Fibroblast of villous mesenchyme (primary cell): ENCODE results near the gene GRM4. TPM values are rescaled to one million over a fixed set of nuclear protein-coding genes. Genes with fewer than 3 reads are reported as not detected.

Source experiments
- DNase-seq: peaks from one replicate; pipeline ENCODE4 v3.0.0-alpha.2; 2010; ENCODE audit warnings: low read depth
- H3K4me3 ChIP-seq: 2 replicates; pipeline ENCODE4 v1.5.1; 2011; ENCODE audit warnings: low read depth, mild to moderate bottlenecking, low read length
- small RNA-seq: library from RNA; depleted of rRNA; stranded (forward); fragments of <200 nt; gene quantifications from one replicate; pipeline ENCODE3, GENCODE V24; 2012
- total RNA-seq: library from RNA; depleted of rRNA; stranded (reverse); fragments of >200 nt; gene quantifications from 2 replicates; pipeline ENCODE4 v1.2.3, GENCODE V29; 2012
- TF ChIP-seq, protein P1 (sequence below): IDR thresholded peaks from 2 replicates; pipeline ENCODE4 v1.5.1; 2012; ENCODE audit warnings: low read depth, mild to moderate bottlenecking, low read length; ENCODE audit not compliant: insufficient read depth

Gene GRM4
- total RNA-seq, 1 donor: under 0.01 TPM

DNA sequence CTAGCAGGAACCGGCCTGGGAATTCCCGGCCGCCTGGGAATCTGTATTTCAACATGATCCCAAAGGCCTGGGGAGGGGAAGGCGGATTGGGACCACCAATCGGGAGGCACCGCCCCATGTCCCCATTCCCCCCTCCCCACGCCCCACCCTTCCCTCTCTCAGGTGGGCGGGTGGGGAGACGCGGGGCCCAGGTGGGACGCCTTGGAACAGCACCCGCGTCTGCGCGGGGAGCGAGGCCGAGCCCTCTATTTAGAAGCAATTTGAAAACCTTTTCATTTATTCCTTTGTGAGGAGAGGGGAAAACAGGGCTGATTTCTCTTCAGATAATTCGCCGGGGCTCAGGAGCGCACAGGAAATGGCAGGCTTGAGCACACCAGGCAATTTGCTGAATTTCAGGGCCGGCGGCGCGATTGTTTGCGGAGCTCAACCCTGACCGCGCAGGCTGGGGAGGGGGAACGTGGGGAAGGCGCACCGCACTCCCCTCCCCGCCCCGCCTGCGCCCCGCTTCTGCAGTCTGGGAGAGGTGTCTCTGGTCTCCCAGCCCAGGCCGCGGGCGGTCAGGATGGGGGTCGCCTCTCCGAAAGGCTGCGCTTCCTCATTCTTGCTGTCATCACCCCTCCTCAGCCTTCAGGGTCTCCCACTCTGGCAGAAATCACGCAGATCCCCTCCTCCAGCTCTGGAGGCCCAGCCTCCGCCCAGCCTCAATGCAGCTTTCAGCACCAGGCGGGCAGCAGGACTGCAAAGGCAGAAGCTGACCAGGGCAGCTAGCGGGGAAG is 170.0 kb downstream of the GRM4 start:
- TF ChIP-seq, protein P1, sequence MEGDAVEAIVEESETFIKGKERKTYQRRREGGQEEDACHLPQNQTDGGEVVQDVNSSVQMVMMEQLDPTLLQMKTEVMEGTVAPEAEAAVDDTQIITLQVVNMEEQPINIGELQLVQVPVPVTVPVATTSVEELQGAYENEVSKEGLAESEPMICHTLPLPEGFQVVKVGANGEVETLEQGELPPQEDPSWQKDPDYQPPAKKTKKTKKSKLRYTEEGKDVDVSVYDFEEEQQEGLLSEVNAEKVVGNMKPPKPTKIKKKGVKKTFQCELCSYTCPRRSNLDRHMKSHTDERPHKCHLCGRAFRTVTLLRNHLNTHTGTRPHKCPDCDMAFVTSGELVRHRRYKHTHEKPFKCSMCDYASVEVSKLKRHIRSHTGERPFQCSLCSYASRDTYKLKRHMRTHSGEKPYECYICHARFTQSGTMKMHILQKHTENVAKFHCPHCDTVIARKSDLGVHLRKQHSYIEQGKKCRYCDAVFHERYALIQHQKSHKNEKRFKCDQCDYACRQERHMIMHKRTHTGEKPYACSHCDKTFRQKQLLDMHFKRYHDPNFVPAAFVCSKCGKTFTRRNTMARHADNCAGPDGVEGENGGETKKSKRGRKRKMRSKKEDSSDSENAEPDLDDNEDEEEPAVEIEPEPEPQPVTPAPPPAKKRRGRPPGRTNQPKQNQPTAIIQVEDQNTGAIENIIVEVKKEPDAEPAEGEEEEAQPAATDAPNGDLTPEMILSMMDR: no peak
- DNase-seq: no peak

DNA sequence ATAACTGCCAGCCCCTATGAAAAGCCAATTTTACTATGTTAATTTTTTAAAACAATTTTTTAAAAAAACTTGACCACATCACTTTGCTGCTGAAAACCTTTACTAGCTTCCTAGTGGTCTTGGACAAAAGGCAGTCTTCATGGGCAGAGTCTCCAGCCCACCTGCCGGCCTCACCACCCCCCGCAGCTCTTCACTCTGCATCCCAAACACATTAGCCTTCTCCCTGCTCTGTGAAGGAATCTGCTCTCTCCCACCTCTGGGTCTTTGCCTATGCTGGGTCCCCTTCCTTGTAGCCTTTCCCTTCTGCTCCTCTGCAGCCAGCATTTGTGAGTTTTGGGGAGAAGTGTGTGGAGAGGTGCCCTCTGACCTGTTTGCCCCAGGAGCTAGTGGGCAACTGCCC is 171.4 kb downstream of the GRM4 start:
- TF ChIP-seq, protein P1: no peak
- no peak for DNase-seq
- no peak overlapping the region for H3K4me3 ChIP-seq

More for the DNA sequence above, 170.0 kb downstream of the GRM4 start:
- H3K4me3 ChIP-seq: no peak overlapping the region

DNA sequence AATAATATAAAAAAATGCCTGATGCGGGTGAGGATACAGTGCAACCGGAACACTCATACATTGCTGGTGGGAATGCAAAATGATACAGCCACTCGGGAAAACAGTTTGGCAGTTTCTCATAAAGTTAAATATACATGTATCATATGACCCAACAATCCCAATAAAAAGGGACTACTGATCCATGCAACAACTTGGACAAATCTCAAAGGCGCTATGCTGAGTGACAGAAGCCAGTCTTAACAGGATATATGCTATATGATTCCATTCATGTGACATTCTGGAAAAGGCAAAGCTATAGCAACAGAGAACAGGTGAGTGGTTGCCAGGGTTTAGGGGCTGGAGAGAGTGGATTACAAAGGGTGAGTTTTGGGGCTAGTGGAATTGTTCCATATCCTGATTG is 171.9 kb downstream of the GRM4 start:
- no peak for DNase-seq
- no peak overlapping the region for H3K4me3 ChIP-seq
- TF ChIP-seq, protein P1: no peak

DNA sequence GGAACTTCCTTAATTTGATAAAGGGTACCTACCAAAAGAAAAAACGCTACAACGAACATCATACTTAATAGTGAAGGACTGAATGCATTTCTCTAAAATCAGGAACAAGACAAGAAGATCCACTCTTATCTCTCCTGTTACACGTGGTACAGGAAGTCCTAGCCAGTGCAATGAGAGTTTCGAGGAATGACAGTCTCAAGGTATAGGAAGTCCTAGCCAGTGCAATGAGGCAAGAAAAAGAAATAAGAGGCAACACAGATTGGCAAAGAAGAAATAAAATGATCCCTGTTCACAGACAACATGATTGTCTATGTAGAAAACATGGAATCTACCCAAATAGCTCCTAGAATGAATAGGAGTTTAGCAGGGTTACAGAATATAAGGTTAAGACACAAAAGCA is 174.3 kb downstream of the GRM4 start:
- DNase-seq: no peak
- H3K4me3 ChIP-seq: no peak overlapping the region
- TF ChIP-seq, protein P1: no peak

Small RNAs within 50 kb of the gene (small RNA-seq; reads per million reads assigned to genes)
- gene MIR1275: not detected

Other genes with a start within 250 kb of the GRM4 start
- 65.2 and 111 TPM in 2 replicates for gene HMGA1, start 90.8 kb upstream of the GRM4 start, total RNA-seq
- 22.5 and 30.9 TPM in 2 replicates for gene SMIM29, start 102.9 kb upstream of the GRM4 start, total RNA-seq
- gene NUDT3, start 246.6 kb upstream of the GRM4 start, total RNA-seq: 31.1 and 34.5 TPM in 2 replicates